GM23338 (cell line): ENCODE results near the gene PADI6. TPM values are rescaled to one million over a fixed set of nuclear protein-coding genes. Genes with fewer than 3 reads are reported as not detected.

Experiments used
- ATAC-seq: fragments of 200-7000 bp; cut with Tn5 transposase; 3 replicates; pipeline ENCODE4 v1.9.1; 2020
- DNase-seq: peaks from one replicate; pipeline ENCODE4 v3.0.0-alpha.2; 2015; ENCODE audit warnings: low spot score
- H2AFZ ChIP-seq: fragments of 200-600 bp; sonication (generic); 2 replicates; pipeline ENCODE4 v1.8.0; 2016; ENCODE audit warnings: antibody characterized with exemption, mild to moderate bottlenecking, moderate library complexity
- H3F3A ChIP-seq: fragments of 200-600 bp; sonication (generic); replicated peaks from 2 replicates; pipeline ENCODE4 v1.8.0; 2017; ENCODE audit warnings: antibody characterized with exemption, mixed run types, low read depth
- H3K27ac ChIP-seq: fragments of 200-600 bp; sonication (generic); 2 replicates; pipeline ENCODE4 v1.6.1; 2016; ENCODE audit warnings: low read depth
- H3K27me3 ChIP-seq: fragments of 200-600 bp; sonication (generic); 2 replicates; pipeline ENCODE4 v1.8.0; 2016; ENCODE audit warnings: mild to moderate bottlenecking, mixed run types, moderate library complexity; ENCODE audit not compliant: insufficient read depth
- H3K36me3 ChIP-seq: fragments of 200-600 bp; sonication (generic); 2 replicates; pipeline ENCODE4 v1.8.0; 2016; ENCODE audit warnings: mild to moderate bottlenecking; ENCODE audit not compliant: insufficient read depth
- H3K4me1 ChIP-seq: fragments of 200-600 bp; sonication (generic); 2 replicates; pipeline ENCODE4 v1.8.0; 2016; ENCODE audit warnings: mild to moderate bottlenecking, moderate library complexity; ENCODE audit not compliant: insufficient read depth
- H3K4me2 ChIP-seq: fragments of 200-600 bp; sonication (generic); 2 replicates; pipeline ENCODE4 v1.7.1; 2017; ENCODE audit warnings: mixed run types
- H3K4me3 ChIP-seq: fragments of 200-600 bp; sonication (generic); 2 replicates; pipeline ENCODE4 v1.6.1; 2016; ENCODE audit warnings: mixed run types
- H3K79me2 ChIP-seq: fragments of 200-600 bp; sonication (generic); replicated peaks from 2 replicates; pipeline ENCODE4 v1.8.0; 2017; ENCODE audit warnings: mild to moderate bottlenecking; ENCODE audit not compliant: insufficient read depth
- H3K9me2 ChIP-seq: fragments of 200-600 bp; sonication (generic); 2 replicates; pipeline ENCODE4 v1.8.0; 2017; ENCODE audit not compliant: insufficient read depth
- H4K20me1 ChIP-seq: fragments of 200-600 bp; sonication (generic); replicated peaks from 2 replicates; pipeline ENCODE4 v1.8.0; 2017; ENCODE audit warnings: mild to moderate bottlenecking; ENCODE audit not compliant: insufficient read depth
- H3K27ac Mint-ChIP-seq: 2 replicates; pipeline ENCODE4 v1.8.0; 2020; ENCODE audit warnings: inconsistent platforms, mild to moderate bottlenecking, moderate library complexity, mixed read lengths
- H3K27me3 Mint-ChIP-seq: 3 replicates; pipeline ENCODE4 v1.8.0; 2022; ENCODE audit warnings: low read depth, mild to moderate bottlenecking, moderate library complexity, mixed read lengths, inconsistent platforms; ENCODE audit not compliant: insufficient read depth, poor library complexity
- H3K36me3 Mint-ChIP-seq: 3 replicates; pipeline ENCODE4 v1.8.0; 2021; ENCODE audit warnings: low read depth, mild to moderate bottlenecking, inconsistent platforms, moderate library complexity, mixed read lengths
- H3K4me1 Mint-ChIP-seq: 3 replicates; pipeline ENCODE4 v1.8.0; 2020; ENCODE audit warnings: mild to moderate bottlenecking, inconsistent platforms, mixed read lengths
- H3K4me3 Mint-ChIP-seq: 3 replicates; pipeline ENCODE4 v1.8.0; 2021; ENCODE audit warnings: moderate library complexity, mild to moderate bottlenecking, inconsistent platforms, mixed read lengths
- H3K9me3 Mint-ChIP-seq: 3 replicates; pipeline ENCODE4 v1.8.0; 2020; ENCODE audit warnings: moderate library complexity, mild to moderate bottlenecking, inconsistent platforms, mixed read lengths
- CREB1 ChIP-seq: fragments of 250-450 bp; sonication (Bioruptor Pico); IDR thresholded peaks from 2 replicates; pipeline ENCODE4 v1.5.0; 2020; ENCODE audit warnings: low read depth, mild to moderate bottlenecking, moderate library complexity
- CTCF ChIP-seq, 2 experiments: fragments of 200-600 bp in 1 of 2; sonication (generic) in 1 of 2; conservative IDR thresholded peaks; 2 replicates each; pipeline versions ENCODE4 v1.5.1 to v1.6.1; 2016 to 2017; ENCODE audit warnings: antibody characterized with exemption in 2 of 2, low read depth in 2 of 2, mild to moderate bottlenecking in 2 of 2, moderate library complexity in 1 of 2
- ETS1 ChIP-seq: IDR thresholded peaks from 2 replicates; pipeline ENCODE4 v1.6.1; 2016; ENCODE audit warnings: antibody characterized with exemption
- EZH2 ChIP-seq: fragments of 200-600 bp; sonication (generic); IDR thresholded peaks from one replicate; pipeline ENCODE4 v1.8.0; 2017; ENCODE audit warnings: antibody characterized with exemption, mild to moderate bottlenecking, low read depth; ENCODE audit not compliant: unreplicated experiment
- EZH2phosphoT487 ChIP-seq: fragments of 200-600 bp; sonication (generic); IDR thresholded peaks from one replicate; pipeline ENCODE4 v1.8.1; 2018; ENCODE audit warnings: antibody characterized with exemption; ENCODE audit not compliant: unreplicated experiment
- JUNB ChIP-seq: IDR thresholded peaks from one replicate; pipeline ENCODE4 v1.6.1; 2016; ENCODE audit warnings: antibody characterized with exemption; ENCODE audit not compliant: unreplicated experiment
- NANOG ChIP-seq: IDR thresholded peaks from 2 replicates; pipeline ENCODE4 v1.6.1; 2016; ENCODE audit warnings: antibody characterized with exemption, borderline replicate concordance
- POLR2AphosphoS5 ChIP-seq: IDR thresholded peaks from 2 replicates; pipeline ENCODE4 v1.6.1; 2016; ENCODE audit warnings: antibody characterized with exemption, low read depth
- STAT1 ChIP-seq: IDR thresholded peaks from one replicate; pipeline ENCODE4 v1.6.1; 2016; ENCODE audit warnings: antibody characterized with exemption; ENCODE audit not compliant: unreplicated experiment
- ZNF114 ChIP-seq: fragments of 250-450 bp; sonication (Bioruptor Pico); IDR thresholded peaks from 2 replicates; pipeline ENCODE4 v1.5.0; 2020; ENCODE audit warnings: mild to moderate bottlenecking, moderate library complexity
- polyA plus RNA-seq: library from polyadenylated mRNA; unstranded; fragments of >200 nt; fragmentation: Nextera tagmentation; extraction: Ambion mirVana; gene quantifications from 2 replicates; pipeline ENCODE4 v1.2.1, GENCODE V29; 2016
- total RNA-seq: library from RNA; depleted of rRNA; stranded (reverse); fragments of >200 nt; shearing (Covaris generic); gene quantifications from 2 replicates; pipeline ENCODE4 v1.2.3, GENCODE V29; 2014

PADI6 gene
- total and polyA plus RNA-seq, 2 experiments from 2014 or later: not detected

GRCh38 chr1:17375651-17376050 lies 3.7 kb downstream of the PADI6 start:
- peaks cover 27% of the 10 kb centered on the region for H3K4me1 Mint-ChIP-seq
- H3K27ac Mint-ChIP-seq: no peak overlapping the region
- no peak for ATAC-seq

GRCh38 chr1:17377325-17377953 lies 5.4 kb downstream of the PADI6 start:
- H3K4me3 Mint-ChIP-seq: peak overlapping the region; percentile 29
- DNase-seq (peak; percentile 78), ATAC-seq (peak; percentile 84)
- Histone ChIP-seq H4K20me1 (no peaks in the 10 kb centered on the region), H3F3A (no peaks in the 10 kb centered on the region), H3K27ac (no peak overlapping the region), H3K4me3 (no peak overlapping the region; the same call in 1 of the 2 replicates), H3K4me2 (peak overlapping the region; percentile 48; the same call in 1 of the 2 replicates), H2AFZ (peak overlapping the region; percentile 5), H3K4me1 (peaks cover 13% of the 10 kb centered on the region), H3K79me2 (no peaks in the 10 kb centered on the region), H3K9me2 (peaks cover 5% of the 10 kb centered on the region; the same call in 1 of the 2 replicates), H3K27me3 (no peaks in the 10 kb centered on the region), H3K36me3 (no peaks in the 10 kb centered on the region)
- peaks cover 30% of the 10 kb centered on the region for H3K4me1 Mint-ChIP-seq
- TF ChIP-seq NANOG (no peak), CREB1 (CRISPR knock-in tag) (no peak), CTCF (conservative IDR thresholded peaks at IDR 0.05; ENCODE audit: low read depth in 2 of 2) (no peak), STAT1 (no peak), POLR2AphosphoS5 (no peak), JUNB (no peak), EZH2phosphoT487 (no peak), ZNF114 (CRISPR knock-in tag) (no peak), EZH2 (no peak)
- H3K27ac Mint-ChIP-seq: no peak overlapping the region
- no peaks in the 10 kb centered on the region for H3K9me3 Mint-ChIP-seq
- H3K27me3 Mint-ChIP-seq: peaks cover 20% of the 10 kb centered on the region
- no peaks in the 10 kb centered on the region for H3K36me3 Mint-ChIP-seq

More at GRCh38 chr1:17375651-17376050, 3.7 kb downstream of the PADI6 start:
- Histone ChIP-seq H3K4me1 (peaks cover 17% of the 10 kb centered on the region), H3K4me2 (no peak overlapping the region), H3K4me3 (no peak overlapping the region), H3K9me2 (peaks cover 5% of the 10 kb centered on the region; the same call in 1 of the 2 replicates), H3K27ac (no peak overlapping the region), H3K79me2 (no peaks in the 10 kb centered on the region), H2AFZ (no peak overlapping the region), H3F3A (no peaks in the 10 kb centered on the region), H3K36me3 (no peaks in the 10 kb centered on the region), H3K27me3 (no peaks in the 10 kb centered on the region), H4K20me1 (no peaks in the 10 kb centered on the region)
- no peak for TF ChIP-seq ETS1
- Mint-ChIP-seq H3K9me3 (no peaks in the 10 kb centered on the region), H3K27me3 (peaks cover 24% of the 10 kb centered on the region), H3K36me3 (no peaks in the 10 kb centered on the region), H3K4me3 (no peak overlapping the region)
- no peak for DNase-seq
